Mucosa of descending colon (tissue), 3 donors: ENCODE results near the gene PARD3B. TPM values are rescaled to one million over a fixed set of nuclear protein-coding genes. Genes with fewer than 3 reads are reported as not detected.
A peak's percentile ranks its signal among the peaks of the same experiment; 100 is the strongest.

Experiments used
- ATAC-seq: fragments of 200-7000 bp; cut with Tn5 transposase; one replicate; pipeline ENCODE4 v1.9.1; 2020; ENCODE audit warnings: mild to moderate bottlenecking, moderate library complexity
- DNase-seq, 3 donors: peaks; one replicate each; pipeline ENCODE4 v3.0.0-alpha.2; 2020
- H3K36me3 ChIP-seq: fragments of 200-600 bp; one replicate; pipeline ENCODE4 v1.8.0; 2021; ENCODE audit warnings: low read depth, mild to moderate bottlenecking
- H3K4me1 ChIP-seq: fragments of 200-600 bp; one replicate; pipeline ENCODE4 v1.8.0; 2021; ENCODE audit warnings: low read depth, mild to moderate bottlenecking
- H3K4me3 ChIP-seq: fragments of 200-600 bp; one replicate; pipeline ENCODE4 v1.8.0; 2021; ENCODE audit warnings: mild to moderate bottlenecking
- H3K9me3 ChIP-seq: fragments of 200-600 bp; one replicate; pipeline ENCODE4 v1.8.0; 2021; ENCODE audit warnings: mild to moderate bottlenecking
- intact Hi-C, 2 donors: fragments of 100-400 bp; cut with DNase I in 1 of 2; cut with micrococcal nuclease in 1 of 2; formaldehyde crosslinking; loops; one replicate each; pipeline versions ENCODE4 v1.11.0 to v1.11.1; 2022; cut with DNase I, micrococcal nuclease
- total RNA-seq, 3 donors: library from RNA; stranded (reverse); fragmentation: NEBNext Ultra II Directional in 2 of 3; extraction: Animal tissue kit (Norgen Biotek cat#: 25700) in 2 of 3; gene quantifications; one replicate each; pipeline versions ENCODE4 v1.2.1 to v1.2.4, GENCODE V29; 2021 to 2023
- TF ChIP-seq, protein P1 (sequence below): fragments of 200-600 bp; IDR thresholded peaks from one replicate; pipeline ENCODE4 v1.8.0; 2022; ENCODE audit warnings: antibody characterized with exemption, mild to moderate bottlenecking
- donor health status: DM: no; HTN: no; CAD: no; lungs with moderate emphysema.
- donor health status: DM: no; HTN: no; CAD: no.
- donor health status: DM: no; HTN: yes; CAD: no.

PARD3B gene
- total RNA-seq, 3 donors from 2014 or later, result 21.1 to 56.8 (median 44.0) TPM

DNA sequence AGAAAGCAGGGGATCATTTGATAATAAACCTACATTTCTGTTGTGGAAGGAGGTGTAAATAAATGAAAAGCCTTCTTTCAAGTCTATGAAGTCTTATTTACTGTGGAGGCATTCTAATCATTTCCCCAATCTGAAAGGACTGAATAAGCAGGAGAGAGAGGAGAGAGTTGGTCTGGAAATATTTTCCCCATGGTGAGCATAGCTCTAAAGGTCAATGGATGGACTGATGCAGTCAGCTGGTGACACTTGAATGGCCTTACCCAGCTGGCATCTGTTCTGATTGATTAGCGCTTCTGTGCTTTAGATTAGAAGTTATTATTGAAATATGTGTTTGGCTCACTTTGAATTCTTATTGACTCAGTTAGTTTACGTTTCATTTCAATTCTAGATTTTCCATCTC, 122.7 kb downstream of the PARD3B start:
- TF ChIP-seq, protein P1, sequence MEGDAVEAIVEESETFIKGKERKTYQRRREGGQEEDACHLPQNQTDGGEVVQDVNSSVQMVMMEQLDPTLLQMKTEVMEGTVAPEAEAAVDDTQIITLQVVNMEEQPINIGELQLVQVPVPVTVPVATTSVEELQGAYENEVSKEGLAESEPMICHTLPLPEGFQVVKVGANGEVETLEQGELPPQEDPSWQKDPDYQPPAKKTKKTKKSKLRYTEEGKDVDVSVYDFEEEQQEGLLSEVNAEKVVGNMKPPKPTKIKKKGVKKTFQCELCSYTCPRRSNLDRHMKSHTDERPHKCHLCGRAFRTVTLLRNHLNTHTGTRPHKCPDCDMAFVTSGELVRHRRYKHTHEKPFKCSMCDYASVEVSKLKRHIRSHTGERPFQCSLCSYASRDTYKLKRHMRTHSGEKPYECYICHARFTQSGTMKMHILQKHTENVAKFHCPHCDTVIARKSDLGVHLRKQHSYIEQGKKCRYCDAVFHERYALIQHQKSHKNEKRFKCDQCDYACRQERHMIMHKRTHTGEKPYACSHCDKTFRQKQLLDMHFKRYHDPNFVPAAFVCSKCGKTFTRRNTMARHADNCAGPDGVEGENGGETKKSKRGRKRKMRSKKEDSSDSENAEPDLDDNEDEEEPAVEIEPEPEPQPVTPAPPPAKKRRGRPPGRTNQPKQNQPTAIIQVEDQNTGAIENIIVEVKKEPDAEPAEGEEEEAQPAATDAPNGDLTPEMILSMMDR, result no peak
- Histone ChIP-seq H3K4me1 (no peaks in the 10 kb centered on the region), H3K4me3 (no peak overlapping the region), H3K9me3 (no peaks in the 10 kb centered on the region), H3K36me3 (no peaks in the 10 kb centered on the region)
- DNase-seq (no peak), ATAC-seq (no peak)
- intact Hi-C loops, result no loop called here

DNA sequence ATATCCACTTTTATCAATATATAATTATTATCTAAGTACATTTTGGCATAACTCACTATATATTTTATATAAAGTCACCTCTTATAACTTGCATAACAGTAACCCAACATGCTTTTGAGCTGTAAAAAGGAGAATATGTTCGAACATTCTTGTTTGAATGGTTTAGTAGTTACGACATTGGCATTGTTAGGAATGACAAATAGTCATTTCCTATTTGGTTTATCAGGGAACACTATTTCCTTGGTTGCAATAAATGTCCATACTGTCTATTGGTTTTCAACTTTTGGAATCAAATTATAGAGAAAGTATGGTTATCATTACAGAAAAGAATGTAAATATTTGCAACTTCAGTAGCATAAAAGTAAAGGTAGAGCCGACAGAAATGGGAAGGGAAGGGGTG, 124.1 kb downstream of the PARD3B start:
- Histone ChIP-seq H3K4me1 (no peaks in the 10 kb centered on the region), H3K4me3 (no peak overlapping the region), H3K36me3 (no peaks in the 10 kb centered on the region), H3K9me3 (no peaks in the 10 kb centered on the region)
- no peak for ATAC-seq
- TF ChIP-seq, protein P1, result no peak
- intact Hi-C loops, result no loop called here
- no peak for DNase-seq

DNA sequence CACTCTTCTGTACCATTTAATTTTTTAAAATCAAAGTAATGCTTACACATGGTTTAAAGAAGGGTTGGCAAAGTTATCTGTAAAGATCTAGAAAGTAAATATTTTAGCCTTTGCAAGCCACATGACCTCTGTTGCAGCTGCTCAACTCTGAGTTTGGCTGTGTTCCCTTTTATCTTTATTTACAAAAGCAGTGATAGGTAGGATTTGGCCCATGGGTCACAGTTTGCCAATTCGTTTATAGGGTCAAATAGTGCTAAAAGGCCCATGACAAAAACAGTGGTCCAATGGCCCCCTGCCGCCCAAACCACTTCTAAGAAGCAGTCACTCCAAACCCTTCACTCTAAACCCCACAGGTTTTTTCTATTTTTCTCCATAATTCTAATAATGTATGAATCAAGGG, 124.8 kb downstream of the PARD3B start:
- intact Hi-C loops, result no loop called here
- no peaks in the 10 kb centered on the region for H3K36me3 ChIP-seq
- DNase-seq (peak in 1 of 3 donors; percentile 14), ATAC-seq (peak; percentile 40)
- TF ChIP-seq, protein P1, result no peak
- H3K4me3 ChIP-seq, result no peak overlapping the region
- no peaks in the 10 kb centered on the region for H3K4me1 ChIP-seq
- H3K9me3 ChIP-seq, result no peaks in the 10 kb centered on the region

DNA sequence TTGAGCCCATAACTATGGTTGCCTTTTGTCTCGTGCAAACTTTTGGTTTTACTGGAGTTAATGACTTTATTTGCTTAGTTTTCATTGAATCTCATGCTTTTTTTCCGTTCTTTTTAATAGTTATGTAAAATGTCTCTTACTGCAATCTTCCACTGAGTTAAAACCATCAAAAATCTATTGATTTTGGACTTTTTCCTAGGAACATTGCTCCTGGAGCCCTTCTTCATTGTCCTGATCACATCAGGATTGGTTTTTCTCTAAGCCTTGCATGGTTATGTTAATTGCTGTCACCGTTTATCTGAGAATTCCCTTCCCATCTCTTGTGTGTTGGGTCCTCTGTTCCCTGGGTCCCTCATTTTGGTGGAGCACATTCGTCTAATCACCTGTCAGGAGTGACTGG, 125.5 kb downstream of the PARD3B start:
- no peaks in the 10 kb centered on the region for H3K36me3 ChIP-seq
- H3K4me1 ChIP-seq, result no peaks in the 10 kb centered on the region
- intact Hi-C loops, result no loop called here
- ATAC-seq (no peak), DNase-seq (no peak)
- TF ChIP-seq, protein P1, result no peak
- H3K9me3 ChIP-seq, result no peaks in the 10 kb centered on the region
- no peak overlapping the region for H3K4me3 ChIP-seq

DNA sequence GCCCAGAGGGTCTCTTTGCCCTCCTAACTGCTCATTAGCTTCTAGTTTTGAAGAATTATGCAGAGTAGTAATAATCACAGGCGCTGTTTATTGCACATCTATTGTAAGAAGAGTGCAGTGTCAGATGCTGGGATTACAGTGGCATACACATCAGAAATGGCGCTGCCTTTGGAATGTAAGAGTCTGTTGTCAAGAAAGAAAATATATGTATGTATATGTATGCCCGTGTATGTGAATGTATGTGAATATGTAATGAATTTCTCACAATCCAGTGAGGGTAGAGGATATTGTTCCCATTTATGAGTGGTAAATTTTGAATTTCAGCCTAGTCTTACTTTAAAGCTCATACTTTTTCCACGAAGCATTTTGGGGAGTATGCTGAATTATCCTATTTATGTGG, 127.5 kb downstream of the PARD3B start:
- TF ChIP-seq, protein P1, result no peak
- intact Hi-C loops, result no loop called here
- ATAC-seq (no peak), DNase-seq (no peak)
- Histone ChIP-seq H3K36me3 (no peaks in the 10 kb centered on the region), H3K9me3 (no peaks in the 10 kb centered on the region), H3K4me3 (no peak overlapping the region), H3K4me1 (no peaks in the 10 kb centered on the region)

DNA sequence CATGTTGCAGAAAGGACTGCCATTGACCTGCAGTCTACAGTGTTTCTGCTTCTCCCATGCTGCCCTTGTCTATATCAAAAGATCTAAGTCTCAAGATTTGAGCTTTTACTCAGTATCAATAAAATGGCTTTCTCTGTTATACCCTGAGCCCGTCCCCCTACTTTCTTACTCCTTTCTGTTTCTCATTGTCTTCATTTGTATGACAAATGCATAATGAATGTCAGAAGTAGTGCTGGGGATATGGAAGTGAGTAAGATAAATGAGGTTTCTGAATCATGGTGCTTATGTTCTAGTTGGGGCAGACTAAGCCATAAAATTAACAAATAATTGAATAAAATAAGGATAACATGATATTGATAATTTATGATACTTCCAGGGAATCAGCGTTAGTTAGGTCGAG, 128.6 kb downstream of the PARD3B start:
- no peak for DNase-seq
- Histone ChIP-seq H3K9me3 (no peaks in the 10 kb centered on the region), H3K36me3 (no peaks in the 10 kb centered on the region), H3K4me3 (no peak overlapping the region), H3K4me1 (no peaks in the 10 kb centered on the region)
- no peak for ATAC-seq
- TF ChIP-seq, protein P1, result no peak
- intact Hi-C loops, result no loop called here
